GM12872 (cell line): ENCODE results near the gene SULT4A1.
A peak's percentile ranks its signal among the peaks of the same experiment; 100 is the strongest.

Experiments used
- TF ChIP-seq, protein P1 (sequence below): IDR thresholded peaks from 3 replicates; pipeline ENCODE4 v1.5.1; 2011; ENCODE audit warnings: low read depth, mild to moderate bottlenecking, low read length, moderate library complexity; ENCODE audit not compliant: insufficient read depth

SULT4A1 gene

DNA sequence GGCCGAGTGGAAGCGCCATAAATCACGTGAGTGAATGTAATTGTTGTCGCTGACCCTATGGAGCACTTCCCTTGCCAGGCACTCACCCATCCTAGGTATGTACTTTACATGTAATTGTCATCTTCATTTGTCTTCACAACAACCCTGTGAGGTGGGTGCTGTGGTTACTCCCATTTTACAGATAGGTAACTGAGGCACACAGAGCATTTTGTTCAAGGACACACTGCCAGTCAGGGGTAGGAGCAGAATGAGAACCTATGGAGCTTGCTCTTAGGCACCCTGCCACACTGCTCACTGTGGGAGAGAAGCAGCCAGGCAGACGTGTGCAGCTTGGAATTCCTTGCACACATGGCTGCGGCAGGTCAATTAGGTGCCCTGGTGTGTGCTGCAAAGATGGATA lies 49.4 kb downstream of the SULT4A1 start:
- TF ChIP-seq, protein P1, sequence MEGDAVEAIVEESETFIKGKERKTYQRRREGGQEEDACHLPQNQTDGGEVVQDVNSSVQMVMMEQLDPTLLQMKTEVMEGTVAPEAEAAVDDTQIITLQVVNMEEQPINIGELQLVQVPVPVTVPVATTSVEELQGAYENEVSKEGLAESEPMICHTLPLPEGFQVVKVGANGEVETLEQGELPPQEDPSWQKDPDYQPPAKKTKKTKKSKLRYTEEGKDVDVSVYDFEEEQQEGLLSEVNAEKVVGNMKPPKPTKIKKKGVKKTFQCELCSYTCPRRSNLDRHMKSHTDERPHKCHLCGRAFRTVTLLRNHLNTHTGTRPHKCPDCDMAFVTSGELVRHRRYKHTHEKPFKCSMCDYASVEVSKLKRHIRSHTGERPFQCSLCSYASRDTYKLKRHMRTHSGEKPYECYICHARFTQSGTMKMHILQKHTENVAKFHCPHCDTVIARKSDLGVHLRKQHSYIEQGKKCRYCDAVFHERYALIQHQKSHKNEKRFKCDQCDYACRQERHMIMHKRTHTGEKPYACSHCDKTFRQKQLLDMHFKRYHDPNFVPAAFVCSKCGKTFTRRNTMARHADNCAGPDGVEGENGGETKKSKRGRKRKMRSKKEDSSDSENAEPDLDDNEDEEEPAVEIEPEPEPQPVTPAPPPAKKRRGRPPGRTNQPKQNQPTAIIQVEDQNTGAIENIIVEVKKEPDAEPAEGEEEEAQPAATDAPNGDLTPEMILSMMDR, result no peak

DNA sequence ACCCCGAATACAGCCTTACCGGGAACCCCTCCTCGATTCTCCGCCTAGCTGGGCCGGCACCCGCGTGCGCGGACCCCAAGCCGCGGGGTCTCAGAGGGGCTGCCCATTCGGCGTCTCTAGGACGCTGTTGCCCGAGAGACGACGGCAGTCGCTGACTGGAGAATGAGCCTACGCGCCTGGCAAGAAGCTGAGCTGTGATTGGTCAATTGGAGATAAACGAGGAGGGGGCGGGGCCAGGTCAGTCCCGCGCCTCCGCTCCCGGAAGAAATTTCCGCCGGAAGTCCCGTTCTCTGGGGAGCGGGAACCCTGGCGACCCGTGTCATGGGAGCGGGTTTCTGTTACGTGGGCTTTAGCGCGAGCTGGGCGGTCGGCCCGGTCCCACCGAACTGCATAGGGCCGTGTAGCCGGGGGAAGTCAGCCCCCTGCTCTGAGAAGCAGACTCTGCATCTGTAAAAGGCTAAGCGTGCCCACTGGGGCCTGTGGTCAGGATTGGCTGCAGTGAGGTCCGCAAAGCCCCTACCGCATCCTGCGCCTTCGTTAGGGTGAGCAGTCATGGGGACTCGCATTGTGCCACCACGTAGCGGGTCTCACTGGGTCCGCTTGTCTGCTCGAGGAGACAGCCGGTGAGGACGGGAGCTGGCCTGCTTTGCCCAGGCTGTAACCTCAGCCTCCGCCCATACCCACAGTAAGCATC lies 50.0 kb downstream of the SULT4A1 start, which contains the start of gene EFCAB6:
Gene EFCAB6 (minus strand): TSS at position 157 of the 694 bp plus-strand sequence. CDS start 29,987 bp downstream, outside the sequence.
- TF ChIP-seq, protein P1, result no peak

DNA sequence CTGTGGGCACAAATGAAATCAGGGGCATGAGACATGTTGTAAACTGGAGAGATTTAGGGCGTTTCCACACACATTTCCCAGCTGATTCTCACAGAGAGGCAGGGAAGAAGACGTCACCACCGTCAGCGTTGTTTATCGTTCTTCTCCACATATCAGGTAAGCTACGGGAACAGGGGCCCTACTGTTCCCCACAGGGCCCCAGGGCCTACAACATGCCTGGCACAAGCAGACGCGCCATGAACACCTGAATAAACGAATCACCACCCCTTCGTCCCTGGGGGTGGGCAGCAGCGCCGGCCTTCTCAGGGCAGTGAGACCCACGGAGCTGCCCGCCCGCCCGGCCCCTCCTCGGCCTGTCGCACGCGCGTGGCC lies 50.5 kb downstream of the SULT4A1 start:
- TF ChIP-seq, protein P1, result no peak

DNA sequence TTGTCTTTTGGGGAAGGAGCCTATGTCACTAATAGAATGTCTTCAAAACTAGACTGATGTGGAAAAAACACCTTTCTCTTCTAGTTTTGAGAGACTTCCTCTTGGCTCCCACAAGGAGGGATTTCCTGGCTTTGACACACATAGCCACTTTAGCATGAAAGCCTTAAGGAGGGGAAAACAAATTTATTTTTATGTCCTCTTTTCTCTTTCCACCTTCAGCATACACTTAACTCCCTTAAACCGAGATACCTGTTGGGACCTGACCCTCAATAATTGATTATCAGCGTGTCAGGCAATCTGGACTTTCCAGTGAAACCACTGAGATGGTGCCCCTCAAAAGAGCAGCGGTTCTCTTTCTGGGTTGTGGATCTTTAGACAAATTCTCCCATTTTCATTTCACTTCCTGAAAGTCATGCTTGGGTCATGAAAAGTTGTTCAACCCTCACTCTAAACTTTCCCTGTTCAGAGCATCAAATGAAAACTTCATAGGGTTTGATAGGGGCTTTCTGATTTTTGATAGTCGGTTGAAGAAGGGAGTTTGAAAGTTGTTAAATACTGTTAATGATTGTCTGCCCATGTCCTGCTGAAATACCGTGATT lies 59.3 kb downstream of the SULT4A1 start:
- TF ChIP-seq, protein P1, result no peak

DNA sequence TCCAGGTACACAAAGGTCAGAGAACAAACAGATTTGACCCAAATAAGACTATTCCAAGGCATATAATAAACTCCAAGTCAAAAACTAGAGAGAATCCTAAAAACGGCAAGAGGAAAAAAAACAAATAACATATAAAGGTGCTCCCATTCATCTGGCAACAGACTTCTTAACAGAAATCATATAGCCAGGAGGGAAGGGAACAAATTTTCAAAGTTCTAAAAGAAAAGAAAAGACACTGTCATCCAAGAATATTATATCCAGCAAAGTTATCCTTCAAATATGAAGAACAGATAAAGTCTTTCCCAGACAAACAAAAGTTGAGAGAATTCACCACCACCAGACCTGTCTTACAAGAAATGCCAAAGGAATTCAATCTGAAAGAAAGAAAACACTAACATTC lies 61.3 kb downstream of the SULT4A1 start:
- TF ChIP-seq, protein P1, result no peak

DNA sequence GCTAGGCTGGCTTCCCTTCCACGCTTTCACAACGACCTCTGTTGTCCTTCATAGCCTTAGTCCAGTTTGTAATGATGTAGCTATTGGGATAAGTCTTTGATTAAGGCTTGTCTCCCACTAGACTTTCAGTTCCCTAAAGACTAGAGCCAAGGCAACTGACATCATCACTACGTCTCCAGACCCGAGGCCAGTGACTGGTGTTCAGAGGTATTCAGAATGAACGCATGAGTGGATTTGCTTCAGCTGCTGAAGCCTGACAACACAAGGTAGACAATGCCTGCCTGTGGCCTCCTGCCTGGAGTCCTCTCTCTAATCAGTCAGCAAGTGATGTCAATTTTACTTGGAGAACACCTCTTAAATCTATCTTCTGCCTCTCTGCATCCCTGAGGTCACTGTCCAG lies 63.8 kb downstream of the SULT4A1 start:
- TF ChIP-seq, protein P1, result no peak

DNA sequence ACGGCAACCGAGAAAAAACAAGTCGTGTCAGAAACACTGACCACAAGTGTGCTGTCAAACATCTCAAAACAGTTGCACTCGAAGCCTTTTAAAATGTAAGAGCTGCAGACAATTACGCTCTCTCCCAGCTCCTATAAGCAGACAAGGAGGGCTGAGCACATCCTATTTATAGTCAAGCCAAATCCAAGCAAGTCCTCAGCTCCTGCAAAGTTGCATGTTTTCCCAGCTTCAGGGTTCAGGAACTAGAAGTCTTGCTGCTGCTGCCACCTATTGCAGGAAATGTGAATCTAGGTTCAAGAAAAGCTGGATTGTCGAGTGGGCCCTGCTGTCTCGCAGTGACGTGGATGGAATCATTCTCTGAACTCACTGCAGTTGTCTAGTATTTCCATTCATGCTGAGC lies 65.7 kb downstream of the SULT4A1 start:
- TF ChIP-seq, protein P1, result peak; percentile 31; the same call in 2 of the 3 replicates
